HCT116 (cell line): ENCODE data around the gene GOLGA8B. TPM values are rescaled to one million over a fixed set of nuclear protein-coding genes. Genes with fewer than 3 reads are reported as not detected.
"Not testable (repeated sequence)": the region's sequence is repeated elsewhere in the genome, so short reads cannot be mapped to it uniquely, and the experiment has no call there.

Experiments
- ATAC-seq: fragments of 200-7000 bp; cut with Tn5 transposase; 2 replicates; pipeline ENCODE4 v1.9.1; 2020; ENCODE audit warnings: mild to moderate bottlenecking, moderate library complexity
- BruUV-seq: library from RNA; stranded (reverse); fragments of 400-500 nt; replicated peaks from 2 replicates; lab custom pipeline; 2021; lab: Mats Ljungman, UMichigan
- CTCF ChIA-PET: fragments of 300-600 bp; sonication (Branson Sonifier 250); formaldehyde crosslinking; loops from one replicate; lab custom pipeline; 2021; ENCODE audit warnings: antibody characterized with exemption; lab: Charles Lee
- POLR2A ChIA-PET: fragments of 300-600, 350-600 bp; sonication (Branson Sonifier 250); formaldehyde crosslinking; loops from one replicate; lab custom pipeline; 2021; ENCODE audit warnings: antibody characterized with exemption; lab: Charles Lee
- RAD21 ChIA-PET, 2 experiments: fragments of 300-600 bp; sonication (Branson Sonifier 250); formaldehyde crosslinking; loops; one replicate each; lab custom pipeline; 2023; ENCODE audit warnings: low total read pairs in 2 of 2; ENCODE audit not compliant: uncharacterized antibody in 2 of 2, unreplicated experiment in 2 of 2, low non-redundant PET in 1 of 2; lab: Charles Lee
- DNase-seq: peaks from one replicate; pipeline ENCODE4 v3.0.0-alpha.2; 2010; ENCODE audit warnings: low read depth, low spot score
- H2AFZ ChIP-seq: fragments of 200-600 bp; shearing (Covaris generic), sonication (generic); 2 replicates; pipeline ENCODE4 v1.6.1; 2017; ENCODE audit warnings: low read depth, mixed run types, mixed read lengths, antibody characterized with exemption, low read length; ENCODE audit not compliant: poor library complexity, severe bottlenecking
- H3K27ac ChIP-seq: 2 replicates; pipeline ENCODE4 v1.5.1; 2012; ENCODE audit warnings: low read depth, low read length
- H3K27me3 ChIP-seq: fragments of 200-600 bp; sonication (generic); 2 replicates; pipeline ENCODE4 v1.6.1; 2016; ENCODE audit warnings: mixed run types, low read length, mixed read lengths; ENCODE audit not compliant: insufficient read depth
- H3K36me3 ChIP-seq, 2 experiments: fragments of 200-500 bp in 1 of 2; fragments of 200-600 bp in 1 of 2; sonication (Bioruptor generic) in 1 of 2; sonication (generic) in 1 of 2; 2 replicates each; pipeline versions ENCODE4 v1.5.1 to v1.6.1; 2014 to 2016; ENCODE audit warnings: low read length in 2 of 2, inconsistent platforms in 1 of 2, mixed read lengths in 1 of 2, mixed run types in 1 of 2; ENCODE audit not compliant: insufficient read depth in 2 of 2, control insufficient read depth in 1 of 2
- H3K4me1 ChIP-seq, 2 experiments: fragments of 200-600 bp in 1 of 2; sonication (generic) in 1 of 2; 2 replicates each; pipeline versions ENCODE4 v1.5.1 to v1.6.1; 2012 to 2017; ENCODE audit warnings: low read length in 2 of 2, inconsistent platforms in 1 of 2, mild to moderate bottlenecking in 1 of 2, mixed read lengths in 1 of 2, mixed run types in 1 of 2, moderate library complexity in 1 of 2; ENCODE audit not compliant: insufficient read depth in 2 of 2, control insufficient read depth in 1 of 2
- H3K4me2 ChIP-seq: fragments of 200-600 bp; sonication (generic); 2 replicates; pipeline ENCODE4 v1.6.1; 2017; ENCODE audit warnings: mixed run types, low read length, mixed read lengths
- H3K4me3 ChIP-seq, 2 experiments: fragments of 200-600 bp in 1 of 2; sonication (generic) in 1 of 2; replicated peaks in 1 of 2; 2 replicates each; pipeline ENCODE4 v1.5.1; 2011 to 2016; ENCODE audit warnings: low read length in 2 of 2, control low read depth in 1 of 2, low read depth in 1 of 2, mild to moderate bottlenecking in 1 of 2, mixed read lengths in 1 of 2, mixed run types in 1 of 2
- H3K79me2 ChIP-seq: fragments of 200-600 bp; sonication (generic); 2 replicates; pipeline ENCODE4 v1.6.1; 2017; ENCODE audit warnings: mild to moderate bottlenecking, mixed run types, low read length, moderate library complexity, mixed read lengths; ENCODE audit not compliant: insufficient read depth
- H3K9ac ChIP-seq: fragments of 200-600 bp; sonication (generic); 2 replicates; pipeline ENCODE4 v1.6.1; 2016; ENCODE audit warnings: low read length, mixed read lengths
- H3K9me2 ChIP-seq: fragments of 200-600 bp; sonication (generic), shearing (Covaris generic); 2 replicates; pipeline ENCODE4 v1.6.1; 2017; ENCODE audit warnings: mixed run types, mild to moderate bottlenecking, moderate library complexity; ENCODE audit not compliant: insufficient read depth
- H3K9me3 ChIP-seq, 2 experiments: fragments of 200-500 bp in 1 of 2; fragments of 200-600 bp in 1 of 2; sonication (Bioruptor generic) in 1 of 2; sonication (generic) in 1 of 2; 2 replicates each; pipeline ENCODE4 v1.6.1; 2014 to 2017; ENCODE audit warnings: low read length in 2 of 2, mixed read lengths in 2 of 2, inconsistent platforms in 1 of 2, low read depth in 1 of 2, mild to moderate bottlenecking in 1 of 2, mixed run types in 1 of 2, moderate library complexity in 1 of 2; ENCODE audit not compliant: control insufficient read depth in 1 of 2, insufficient read depth in 1 of 2
- H4K20me1 ChIP-seq: fragments of 200-600 bp; sonication (generic), shearing (Covaris generic); 2 replicates; pipeline ENCODE4 v1.6.1; 2017; ENCODE audit warnings: mixed run types, mild to moderate bottlenecking, moderate library complexity; ENCODE audit not compliant: insufficient read depth
- POLR2A ChIP-seq: IDR thresholded peaks from 2 replicates; pipeline ENCODE4 v1.7.0; 2011; ENCODE audit warnings: borderline replicate concordance; ENCODE audit not compliant: insufficient read depth, insufficient read length; ENCODE audit errors: extremely low read depth
- POLR2AphosphoS5 ChIP-seq: IDR thresholded peaks from 2 replicates; pipeline ENCODE4 v1.6.1; 2011; ENCODE audit warnings: mild to moderate bottlenecking, low read depth, low read length, moderate library complexity
- TCF7L2 ChIP-seq: IDR thresholded peaks from 2 replicates; pipeline ENCODE4 v1.7.0; 2011; ENCODE audit warnings: borderline replicate concordance, inconsistent platforms; ENCODE audit not compliant: insufficient read depth, insufficient read length; ENCODE audit errors: extremely low read depth
- intact Hi-C: fragments of 100-400 bp; cut with micrococcal nuclease; formaldehyde crosslinking; loops from 2 replicates; pipeline ENCODE4 v1.10.0; 2022
- total RNA-seq: library from RNA; stranded (reverse); gene quantifications from one replicate; pipeline ENCODE4 v1.2.1, GENCODE V29; 2021; ENCODE audit not compliant: unreplicated experiment

GOLGA8B gene
- total RNA-seq, 1 experiment from 2014 or later, result 69.9 TPM

GRCh38 chr15:34582461-34583371 lies 735 bp downstream of the GOLGA8B start:
- ChIA-PET POLR2A (no interaction called here), RAD21 (no interaction called here), CTCF (interaction anchor here (1.1 to 1.2 kb wide), 2 partner anchors 473 to 520 kb away, joined by 3 read pairs; no protein-coding TSS in a partner anchor)
- Histone ChIP-seq H3K4me2 (peak overlapping the region; percentile 74), H3K9me3 (no peaks in the 10 kb centered on the region), H3K27me3 (no peaks in the 10 kb centered on the region), H3K9me2 (no peaks in the 10 kb centered on the region), H3K36me3 (no peaks in the 10 kb centered on the region), H3K4me1 (peaks cover 10 to 18% of the 10 kb centered on the region in 2 experiments; a peak in 3 of 4 replicates), H3K9ac (peak overlapping the region; percentile 72), H3K4me3 (peak overlapping the region; percentile 70 to 85), H3K27ac (peak overlapping the region; percentile 76), H4K20me1 (no peaks in the 10 kb centered on the region), H2AFZ (no peak overlapping the region), H3K79me2 (peaks cover 36% of the 10 kb centered on the region)
- ATAC-seq (peak; percentile 83), DNase-seq (peak; percentile 2)
- TF ChIP-seq TCF7L2 (no peak), POLR2AphosphoS5 (peak; percentile 58), POLR2A (peak; percentile 37)
- TSS peak; percentile 11 for BruUV-seq
- intact Hi-C loops, result no loop called here

GRCh38 chr15:34581687-34582460 lies 1.6 kb downstream of the GOLGA8B start:
- Histone ChIP-seq H3K4me3 (peak overlapping the region; percentile 70 to 85), H3K4me1 (peaks cover 10 to 15% of the 10 kb centered on the region in 2 experiments; a peak in 3 of 4 replicates), H3K79me2 (peaks cover 43% of the 10 kb centered on the region), H3K4me2 (peak overlapping the region; percentile 74), H3K27ac (peak overlapping the region; percentile 76), H3K9ac (peak overlapping the region; percentile 72)
- H3K9me2 ChIP-seq, DNase-seq, POLR2A ChIA-PET, BruUV-seq, ATAC-seq, H2AFZ ChIP-seq, H4K20me1 ChIP-seq, CTCF ChIA-PET, RAD21 ChIA-PET, intact Hi-C loops, H3K27me3 ChIP-seq, H3K9me3 ChIP-seq, H3K36me3 ChIP-seq: not testable (repeated sequence)
